HCT116 (cell line): ENCODE measurements around the gene MYOF. TPM values are rescaled to one million over a fixed set of nuclear protein-coding genes. Genes with fewer than 3 reads are reported as not detected.

Source experiments
- ATAC-seq: fragments of 200-7000 bp; cut with Tn5 transposase; 2 replicates; pipeline ENCODE4 v1.9.1; 2020; ENCODE audit warnings: mild to moderate bottlenecking, moderate library complexity
- BruUV-seq: library from RNA; stranded (reverse); fragments of 400-500 nt; replicated peaks from 2 replicates; lab custom pipeline; 2021; lab: Mats Ljungman, UMichigan
- CTCF ChIA-PET: fragments of 300-600 bp; sonication (Branson Sonifier 250); formaldehyde crosslinking; loops from one replicate; lab custom pipeline; 2021; ENCODE audit warnings: antibody characterized with exemption; lab: Charles Lee
- POLR2A ChIA-PET: fragments of 300-600, 350-600 bp; sonication (Branson Sonifier 250); formaldehyde crosslinking; loops from one replicate; lab custom pipeline; 2021; ENCODE audit warnings: antibody characterized with exemption; lab: Charles Lee
- RAD21 ChIA-PET, 2 experiments: fragments of 300-600 bp; sonication (Branson Sonifier 250); formaldehyde crosslinking; loops; one replicate each; lab custom pipeline; 2023; ENCODE audit warnings: low total read pairs in 2 of 2; ENCODE audit not compliant: uncharacterized antibody in 2 of 2, unreplicated experiment in 2 of 2, low non-redundant PET in 1 of 2; lab: Charles Lee
- DNase-seq: peaks from one replicate; pipeline ENCODE4 v3.0.0-alpha.2; 2010; ENCODE audit warnings: low read depth, low spot score
- H2AFZ ChIP-seq: fragments of 200-600 bp; shearing (Covaris generic), sonication (generic); 2 replicates; pipeline ENCODE4 v1.6.1; 2017; ENCODE audit warnings: low read depth, mixed run types, mixed read lengths, antibody characterized with exemption, low read length; ENCODE audit not compliant: poor library complexity, severe bottlenecking
- H3K27ac ChIP-seq: 2 replicates; pipeline ENCODE4 v1.5.1; 2012; ENCODE audit warnings: low read depth, low read length
- H3K27me3 ChIP-seq: fragments of 200-600 bp; sonication (generic); 2 replicates; pipeline ENCODE4 v1.6.1; 2016; ENCODE audit warnings: mixed run types, low read length, mixed read lengths; ENCODE audit not compliant: insufficient read depth
- H3K36me3 ChIP-seq, 2 experiments: fragments of 200-500 bp in 1 of 2; fragments of 200-600 bp in 1 of 2; sonication (Bioruptor generic) in 1 of 2; sonication (generic) in 1 of 2; 2 replicates each; pipeline versions ENCODE4 v1.5.1 to v1.6.1; 2014 to 2016; ENCODE audit warnings: low read length in 2 of 2, inconsistent platforms in 1 of 2, mixed read lengths in 1 of 2, mixed run types in 1 of 2; ENCODE audit not compliant: insufficient read depth in 2 of 2, control insufficient read depth in 1 of 2
- H3K4me1 ChIP-seq, 2 experiments: fragments of 200-600 bp in 1 of 2; sonication (generic) in 1 of 2; 2 replicates each; pipeline versions ENCODE4 v1.5.1 to v1.6.1; 2012 to 2017; ENCODE audit warnings: low read length in 2 of 2, inconsistent platforms in 1 of 2, mild to moderate bottlenecking in 1 of 2, mixed read lengths in 1 of 2, mixed run types in 1 of 2, moderate library complexity in 1 of 2; ENCODE audit not compliant: insufficient read depth in 2 of 2, control insufficient read depth in 1 of 2
- H3K4me2 ChIP-seq: fragments of 200-600 bp; sonication (generic); 2 replicates; pipeline ENCODE4 v1.6.1; 2017; ENCODE audit warnings: mixed run types, low read length, mixed read lengths
- H3K4me3 ChIP-seq, 2 experiments: fragments of 200-600 bp in 1 of 2; sonication (generic) in 1 of 2; replicated peaks in 1 of 2; 2 replicates each; pipeline ENCODE4 v1.5.1; 2011 to 2016; ENCODE audit warnings: low read length in 2 of 2, control low read depth in 1 of 2, low read depth in 1 of 2, mild to moderate bottlenecking in 1 of 2, mixed read lengths in 1 of 2, mixed run types in 1 of 2
- H3K79me2 ChIP-seq: fragments of 200-600 bp; sonication (generic); 2 replicates; pipeline ENCODE4 v1.6.1; 2017; ENCODE audit warnings: mild to moderate bottlenecking, mixed run types, low read length, moderate library complexity, mixed read lengths; ENCODE audit not compliant: insufficient read depth
- H3K9ac ChIP-seq: fragments of 200-600 bp; sonication (generic); 2 replicates; pipeline ENCODE4 v1.6.1; 2016; ENCODE audit warnings: low read length, mixed read lengths
- H3K9me2 ChIP-seq: fragments of 200-600 bp; sonication (generic), shearing (Covaris generic); 2 replicates; pipeline ENCODE4 v1.6.1; 2017; ENCODE audit warnings: mixed run types, mild to moderate bottlenecking, moderate library complexity; ENCODE audit not compliant: insufficient read depth
- H3K9me3 ChIP-seq, 2 experiments: fragments of 200-500 bp in 1 of 2; fragments of 200-600 bp in 1 of 2; sonication (Bioruptor generic) in 1 of 2; sonication (generic) in 1 of 2; 2 replicates each; pipeline ENCODE4 v1.6.1; 2014 to 2017; ENCODE audit warnings: low read length in 2 of 2, mixed read lengths in 2 of 2, inconsistent platforms in 1 of 2, low read depth in 1 of 2, mild to moderate bottlenecking in 1 of 2, mixed run types in 1 of 2, moderate library complexity in 1 of 2; ENCODE audit not compliant: control insufficient read depth in 1 of 2, insufficient read depth in 1 of 2
- H4K20me1 ChIP-seq: fragments of 200-600 bp; sonication (generic), shearing (Covaris generic); 2 replicates; pipeline ENCODE4 v1.6.1; 2017; ENCODE audit warnings: mixed run types, mild to moderate bottlenecking, moderate library complexity; ENCODE audit not compliant: insufficient read depth
- CBX3 ChIP-seq: IDR thresholded peaks from 2 replicates; pipeline ENCODE4 v1.6.1; 2012; ENCODE audit warnings: low read depth
- EGR1 ChIP-seq: IDR thresholded peaks from 2 replicates; pipeline ENCODE4 v1.6.1; 2012; ENCODE audit warnings: low read depth
- EZH2 ChIP-seq: fragments of 200-600 bp; sonication (generic); IDR thresholded peaks from 2 replicates; pipeline ENCODE4 v1.6.1; 2017; ENCODE audit warnings: antibody characterized with exemption, mixed run types
- FOSL1 ChIP-seq: IDR thresholded peaks from 2 replicates; pipeline ENCODE4 v1.6.1; 2012; ENCODE audit warnings: low read depth
- JUND ChIP-seq: IDR thresholded peaks from 2 replicates; pipeline ENCODE4 v1.6.1; 2012
- POLR2AphosphoS5 ChIP-seq: IDR thresholded peaks from 2 replicates; pipeline ENCODE4 v1.6.1; 2011; ENCODE audit warnings: mild to moderate bottlenecking, low read depth, low read length, moderate library complexity
- RAD21 ChIP-seq: IDR thresholded peaks from 2 replicates; pipeline ENCODE4 v1.6.1; 2012; ENCODE audit warnings: low read depth, mild to moderate bottlenecking
- SIN3A ChIP-seq: IDR thresholded peaks from 2 replicates; pipeline ENCODE4 v1.6.1; 2012; ENCODE audit warnings: low read depth
- SP1 ChIP-seq: IDR thresholded peaks from 2 replicates; pipeline ENCODE4 v1.6.1; 2012; ENCODE audit warnings: low read depth
- TCF7L2 ChIP-seq: IDR thresholded peaks from 2 replicates; pipeline ENCODE4 v1.7.0; 2011; ENCODE audit warnings: borderline replicate concordance, inconsistent platforms; ENCODE audit not compliant: insufficient read depth, insufficient read length; ENCODE audit errors: extremely low read depth
- YY1 ChIP-seq: IDR thresholded peaks from 2 replicates; pipeline ENCODE4 v1.6.1; 2011; ENCODE audit warnings: low read length, low read depth, moderate library complexity, mild to moderate bottlenecking; ENCODE audit not compliant: insufficient replicate concordance; ENCODE audit errors: extremely low read depth
- ZFX ChIP-seq: fragments of 450-650 bp; IDR thresholded peaks from 2 replicates; pipeline ENCODE4 v1.6.1; 2017
- ZNF274 ChIP-seq: fragments of 200-500 bp; sonication (Bioruptor generic); IDR thresholded peaks from 2 replicates; pipeline ENCODE4 v1.6.1; 2014; ENCODE audit warnings: mild to moderate bottlenecking, low read depth, low read length, inconsistent platforms
- intact Hi-C: fragments of 100-400 bp; cut with micrococcal nuclease; formaldehyde crosslinking; loops from 2 replicates; pipeline ENCODE4 v1.10.0; 2022
- total RNA-seq: library from RNA; stranded (reverse); gene quantifications from one replicate; pipeline ENCODE4 v1.2.1, GENCODE V29; 2021; ENCODE audit not compliant: unreplicated experiment
- TF ChIP-seq, protein P1 (sequence below): IDR thresholded peaks from 2 replicates; pipeline ENCODE4 v1.6.1; 2012; ENCODE audit warnings: low read depth
- TF ChIP-seq, protein P2 (sequence below): IDR thresholded peaks from 2 replicates; pipeline ENCODE4 v1.6.1; 2011; ENCODE audit warnings: mild to moderate bottlenecking, low read length, moderate library complexity; ENCODE audit not compliant: insufficient replicate concordance; ENCODE audit errors: extremely low read depth

MYOF gene
- total RNA-seq, 1 experiment from 2014 or later, result 250 TPM

GRCh38 chr10:93410697-93411348 is 71.3 kb downstream of the MYOF start:
- intact Hi-C loops, result no loop called here
- H3K27me3 ChIP-seq, result no peaks in the 10 kb centered on the region
- CTCF ChIA-PET, result no interaction called here
- POLR2A ChIA-PET, result no interaction called here
- H3K4me2 ChIP-seq, result no peak overlapping the region
- no peak overlapping the region for H3K27ac ChIP-seq
- no peak overlapping the region for H3K4me3 ChIP-seq
- H3K4me1 ChIP-seq, result peaks cover 0 to 11% of the 10 kb centered on the region in 2 experiments; a peak in 2 of 4 replicates
- peaks cover 54% of the 10 kb centered on the region; the same call in 1 of the 2 replicates for H3K79me2 ChIP-seq
- no TSS peak for BruUV-seq
- H3K9me2 ChIP-seq, result no peaks in the 10 kb centered on the region
- H2AFZ ChIP-seq, result no peak overlapping the region
- DNase-seq, result no peak
- no peak overlapping the region for H3K9ac ChIP-seq
- no peak for ATAC-seq
- H3K9me3 ChIP-seq, result no peaks in the 10 kb centered on the region
- TF ChIP-seq ZFX (no peak), SP1 (peak; percentile 29; the same call in 1 of the 2 replicates)
- RAD21 ChIA-PET, result no interaction called here
- peaks cover 5 to 72% of the 10 kb centered on the region in 2 experiments for H3K36me3 ChIP-seq
- H4K20me1 ChIP-seq, result no peaks in the 10 kb centered on the region

GRCh38 chr10:93408783-93409182 is 73.4 kb downstream of the MYOF start:
- ChIA-PET RAD21 (no interaction called here), CTCF (interaction anchor here (0.7 kb wide), 1 partner anchor 87 kb away, joined by 3 read pairs; the partner anchor contains the start of gene CEP55), POLR2A (no interaction called here)
- Histone ChIP-seq H3K9ac (no peak overlapping the region), H3K79me2 (peaks cover 41% of the 10 kb centered on the region; the same call in 1 of the 2 replicates), H3K27me3 (no peaks in the 10 kb centered on the region), H3K36me3 (peaks cover 12 to 79% of the 10 kb centered on the region in 2 experiments), H3K27ac (no peak overlapping the region), H3K9me3 (no peaks in the 10 kb centered on the region), H3K9me2 (no peaks in the 10 kb centered on the region), H3K4me2 (no peak overlapping the region), H3K4me3 (no peak overlapping the region), H4K20me1 (no peaks in the 10 kb centered on the region), H2AFZ (no peak overlapping the region), H3K4me1 (peaks cover 0 to 4% of the 10 kb centered on the region in 2 experiments; a peak in 1 of 4 replicates)
- BruUV-seq, result no TSS peak
- DNase-seq (no peak), ATAC-seq (peak; percentile 32; the same call in 1 of the 2 replicates)
- intact Hi-C loops, result no loop called here
- no peak for TF ChIP-seq POLR2AphosphoS5
- TF ChIP-seq JUND, result no peak
- no peak for TF ChIP-seq YY1
- no peak for TF ChIP-seq TCF7L2
- TF ChIP-seq SIN3A, result no peak
- TF ChIP-seq RAD21, result no peak
- TF ChIP-seq, protein P1, sequence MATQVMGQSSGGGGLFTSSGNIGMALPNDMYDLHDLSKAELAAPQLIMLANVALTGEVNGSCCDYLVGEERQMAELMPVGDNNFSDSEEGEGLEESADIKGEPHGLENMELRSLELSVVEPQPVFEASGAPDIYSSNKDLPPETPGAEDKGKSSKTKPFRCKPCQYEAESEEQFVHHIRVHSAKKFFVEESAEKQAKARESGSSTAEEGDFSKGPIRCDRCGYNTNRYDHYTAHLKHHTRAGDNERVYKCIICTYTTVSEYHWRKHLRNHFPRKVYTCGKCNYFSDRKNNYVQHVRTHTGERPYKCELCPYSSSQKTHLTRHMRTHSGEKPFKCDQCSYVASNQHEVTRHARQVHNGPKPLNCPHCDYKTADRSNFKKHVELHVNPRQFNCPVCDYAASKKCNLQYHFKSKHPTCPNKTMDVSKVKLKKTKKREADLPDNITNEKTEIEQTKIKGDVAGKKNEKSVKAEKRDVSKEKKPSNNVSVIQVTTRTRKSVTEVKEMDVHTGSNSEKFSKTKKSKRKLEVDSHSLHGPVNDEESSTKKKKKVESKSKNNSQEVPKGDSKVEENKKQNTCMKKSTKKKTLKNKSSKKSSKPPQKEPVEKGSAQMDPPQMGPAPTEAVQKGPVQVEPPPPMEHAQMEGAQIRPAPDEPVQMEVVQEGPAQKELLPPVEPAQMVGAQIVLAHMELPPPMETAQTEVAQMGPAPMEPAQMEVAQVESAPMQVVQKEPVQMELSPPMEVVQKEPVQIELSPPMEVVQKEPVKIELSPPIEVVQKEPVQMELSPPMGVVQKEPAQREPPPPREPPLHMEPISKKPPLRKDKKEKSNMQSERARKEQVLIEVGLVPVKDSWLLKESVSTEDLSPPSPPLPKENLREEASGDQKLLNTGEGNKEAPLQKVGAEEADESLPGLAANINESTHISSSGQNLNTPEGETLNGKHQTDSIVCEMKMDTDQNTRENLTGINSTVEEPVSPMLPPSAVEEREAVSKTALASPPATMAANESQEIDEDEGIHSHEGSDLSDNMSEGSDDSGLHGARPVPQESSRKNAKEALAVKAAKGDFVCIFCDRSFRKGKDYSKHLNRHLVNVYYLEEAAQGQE, result no peak
- no peak for TF ChIP-seq ZFX
- TF ChIP-seq FOSL1, result no peak
- no peak for TF ChIP-seq CBX3
- TF ChIP-seq EGR1, result no peak
- no peak for TF ChIP-seq ZNF274
- TF ChIP-seq, protein P2, sequence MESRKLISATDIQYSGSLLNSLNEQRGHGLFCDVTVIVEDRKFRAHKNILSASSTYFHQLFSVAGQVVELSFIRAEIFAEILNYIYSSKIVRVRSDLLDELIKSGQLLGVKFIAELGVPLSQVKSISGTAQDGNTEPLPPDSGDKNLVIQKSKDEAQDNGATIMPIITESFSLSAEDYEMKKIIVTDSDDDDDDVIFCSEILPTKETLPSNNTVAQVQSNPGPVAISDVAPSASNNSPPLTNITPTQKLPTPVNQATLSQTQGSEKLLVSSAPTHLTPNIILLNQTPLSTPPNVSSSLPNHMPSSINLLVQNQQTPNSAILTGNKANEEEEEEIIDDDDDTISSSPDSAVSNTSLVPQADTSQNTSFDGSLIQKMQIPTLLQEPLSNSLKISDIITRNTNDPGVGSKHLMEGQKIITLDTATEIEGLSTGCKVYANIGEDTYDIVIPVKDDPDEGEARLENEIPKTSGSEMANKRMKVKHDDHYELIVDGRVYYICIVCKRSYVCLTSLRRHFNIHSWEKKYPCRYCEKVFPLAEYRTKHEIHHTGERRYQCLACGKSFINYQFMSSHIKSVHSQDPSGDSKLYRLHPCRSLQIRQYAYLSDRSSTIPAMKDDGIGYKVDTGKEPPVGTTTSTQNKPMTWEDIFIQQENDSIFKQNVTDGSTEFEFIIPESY, result no peak
- TF ChIP-seq EZH2, result no peak
